C4-2B (cell line): Measurements from ENCODE around the gene RIMBP3B.
"Not testable (repeated sequence)": the region's sequence is repeated elsewhere in the genome, so short reads cannot be mapped to it uniquely, and the experiment has no call there.

Experiments used
- CTCF ChIP-seq: fragments of 450-650 bp; conservative IDR thresholded peaks from 2 replicates; pipeline ENCODE4 v1.5.1; 2017; ENCODE audit warnings: mild to moderate bottlenecking
- ZFX ChIP-seq: fragments of 450-650 bp; IDR thresholded peaks from 2 replicates; pipeline ENCODE4 v1.6.1; 2017

- not testable (repeated sequence) for TF ChIP-seq CTCF, ZFX
Observed at GRCh38 chr22:21363803-21364202, 19.7 kb upstream of the RIMBP3B start.
